Renal cortex interstitium (tissue), 15 donors: ENCODE data around the gene SYNPO2. TPM values are rescaled to one million over a fixed set of nuclear protein-coding genes. Genes with fewer than 3 reads are reported as not detected.

Experiments
- DNase-seq, 11 donors: peaks; one replicate each; pipeline ENCODE4 v3.0.0-alpha.2; 2013; ENCODE audit warnings: low read depth in 9 of 11, low spot score in 4 of 11; ENCODE audit errors: extremely low read depth in 1 of 11
- long read RNA-seq, 16 experiments: transcript quantifications; one replicate each; lab custom pipeline, GENCODE V29; 2026
- polyA plus RNA-seq, 3 donors: library from polyadenylated mRNA; unstranded; fragments of 120-200 nt; gene quantifications; one replicate each; pipeline ENCODE4 v1.2.1, GENCODE V29; 2013; ENCODE audit not compliant: insufficient read length in 3 of 3

SYNPO2 gene, protein sequence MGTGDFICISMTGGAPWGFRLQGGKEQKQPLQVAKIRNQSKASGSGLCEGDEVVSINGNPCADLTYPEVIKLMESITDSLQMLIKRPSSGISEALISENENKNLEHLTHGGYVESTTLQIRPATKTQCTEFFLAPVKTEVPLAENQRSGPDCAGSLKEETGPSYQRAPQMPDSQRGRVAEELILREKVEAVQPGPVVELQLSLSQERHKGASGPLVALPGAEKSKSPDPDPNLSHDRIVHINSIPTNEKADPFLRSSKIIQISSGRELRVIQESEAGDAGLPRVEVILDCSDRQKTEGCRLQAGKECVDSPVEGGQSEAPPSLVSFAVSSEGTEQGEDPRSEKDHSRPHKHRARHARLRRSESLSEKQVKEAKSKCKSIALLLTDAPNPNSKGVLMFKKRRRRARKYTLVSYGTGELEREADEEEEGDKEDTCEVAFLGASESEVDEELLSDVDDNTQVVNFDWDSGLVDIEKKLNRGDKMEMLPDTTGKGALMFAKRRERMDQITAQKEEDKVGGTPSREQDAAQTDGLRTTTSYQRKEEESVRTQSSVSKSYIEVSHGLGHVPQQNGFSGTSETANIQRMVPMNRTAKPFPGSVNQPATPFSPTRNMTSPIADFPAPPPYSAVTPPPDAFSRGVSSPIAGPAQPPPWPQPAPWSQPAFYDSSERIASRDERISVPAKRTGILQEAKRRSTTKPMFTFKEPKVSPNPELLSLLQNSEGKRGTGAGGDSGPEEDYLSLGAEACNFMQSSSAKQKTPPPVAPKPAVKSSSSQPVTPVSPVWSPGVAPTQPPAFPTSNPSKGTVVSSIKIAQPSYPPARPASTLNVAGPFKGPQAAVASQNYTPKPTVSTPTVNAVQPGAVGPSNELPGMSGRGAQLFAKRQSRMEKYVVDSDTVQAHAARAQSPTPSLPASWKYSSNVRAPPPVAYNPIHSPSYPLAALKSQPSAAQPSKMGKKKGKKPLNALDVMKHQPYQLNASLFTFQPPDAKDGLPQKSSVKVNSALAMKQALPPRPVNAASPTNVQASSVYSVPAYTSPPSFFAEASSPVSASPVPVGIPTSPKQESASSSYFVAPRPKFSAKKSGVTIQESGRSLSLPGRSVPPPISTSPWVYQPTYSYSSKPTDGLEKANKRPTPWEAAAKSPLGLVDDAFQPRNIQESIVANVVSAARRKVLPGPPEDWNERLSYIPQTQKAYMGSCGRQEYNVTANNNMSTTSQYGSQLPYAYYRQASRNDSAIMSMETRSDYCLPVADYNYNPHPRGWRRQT
- polyA plus RNA-seq = 10 to 100 TPM; 13.2 to 16.2 (median 15.4) TPM
- long read RNA-seq, donor 1, full-length matches to known transcripts = 1 of 1 reads
- long read RNA-seq, donor 1, partial matches to known transcripts = 0 of 1 reads
- long read RNA-seq, donor 1, other reads (novel, unspliced or antisense) = 0 of 1 reads
- long read RNA-seq, donor 2, full-length matches to known transcripts = 2 of 61 reads
- long read RNA-seq, donor 2, partial matches to known transcripts = 59 of 61 reads
- long read RNA-seq, donor 2, other reads (novel, unspliced or antisense) = 0 of 61 reads
- long read RNA-seq, donor 3, full-length matches to known transcripts = 6 of 6 reads
- long read RNA-seq, donor 3, partial matches to known transcripts = 0 of 6 reads
- long read RNA-seq, donor 3, other reads (novel, unspliced or antisense) = 0 of 6 reads
- long read RNA-seq, donor 4, full-length matches to known transcripts = 3 of 3 reads
- long read RNA-seq, donor 4, partial matches to known transcripts = 0 of 3 reads
- long read RNA-seq, donor 4, other reads (novel, unspliced or antisense) = 0 of 3 reads
- long read RNA-seq, donor 5 = 0 reads
- long read RNA-seq, donor 6, partial matches to known transcripts = 81 of 81 reads
- long read RNA-seq, donor 6, other reads (novel, unspliced or antisense) = 0 of 81 reads
- long read RNA-seq, donor 7, full-length matches to known transcripts = 4 of 4 reads
- long read RNA-seq, donor 7, partial matches to known transcripts = 0 of 4 reads
- long read RNA-seq, donor 7, other reads (novel, unspliced or antisense) = 0 of 4 reads
- long read RNA-seq, donor 8 = 0 reads
- long read RNA-seq, donor 9 = 0 reads
- long read RNA-seq, donor 10, partial matches to known transcripts = 24 of 24 reads
- long read RNA-seq, donor 10, other reads (novel, unspliced or antisense) = 0 of 24 reads
- long read RNA-seq, donor 11, full-length matches to known transcripts = 1 of 1 reads
- long read RNA-seq, donor 11, partial matches to known transcripts = 0 of 1 reads
- long read RNA-seq, donor 11, other reads (novel, unspliced or antisense) = 0 of 1 reads
- long read RNA-seq, donor 12, full-length matches to known transcripts = 1 of 1 reads
- long read RNA-seq, donor 12, partial matches to known transcripts = 0 of 1 reads
- long read RNA-seq, donor 12, other reads (novel, unspliced or antisense) = 0 of 1 reads
- long read RNA-seq, donor 13 = 0 reads
- long read RNA-seq, donor 14, full-length matches to known transcripts = 3 of 3 reads
- long read RNA-seq, donor 14, partial matches to known transcripts = 0 of 3 reads
- long read RNA-seq, donor 14, other reads (novel, unspliced or antisense) = 0 of 3 reads
- long read RNA-seq, donor 15, full-length matches to known transcripts = 1 of 1 reads
- long read RNA-seq, donor 15, partial matches to known transcripts = 0 of 1 reads
- long read RNA-seq, donor 15, other reads (novel, unspliced or antisense) = 0 of 1 reads
- long read RNA-seq, donor 16, full-length matches to known transcripts = 7 of 12 reads
- long read RNA-seq, donor 16, partial matches to known transcripts = 5 of 12 reads
- long read RNA-seq, donor 16, other reads (novel, unspliced or antisense) = 0 of 12 reads

DNA sequence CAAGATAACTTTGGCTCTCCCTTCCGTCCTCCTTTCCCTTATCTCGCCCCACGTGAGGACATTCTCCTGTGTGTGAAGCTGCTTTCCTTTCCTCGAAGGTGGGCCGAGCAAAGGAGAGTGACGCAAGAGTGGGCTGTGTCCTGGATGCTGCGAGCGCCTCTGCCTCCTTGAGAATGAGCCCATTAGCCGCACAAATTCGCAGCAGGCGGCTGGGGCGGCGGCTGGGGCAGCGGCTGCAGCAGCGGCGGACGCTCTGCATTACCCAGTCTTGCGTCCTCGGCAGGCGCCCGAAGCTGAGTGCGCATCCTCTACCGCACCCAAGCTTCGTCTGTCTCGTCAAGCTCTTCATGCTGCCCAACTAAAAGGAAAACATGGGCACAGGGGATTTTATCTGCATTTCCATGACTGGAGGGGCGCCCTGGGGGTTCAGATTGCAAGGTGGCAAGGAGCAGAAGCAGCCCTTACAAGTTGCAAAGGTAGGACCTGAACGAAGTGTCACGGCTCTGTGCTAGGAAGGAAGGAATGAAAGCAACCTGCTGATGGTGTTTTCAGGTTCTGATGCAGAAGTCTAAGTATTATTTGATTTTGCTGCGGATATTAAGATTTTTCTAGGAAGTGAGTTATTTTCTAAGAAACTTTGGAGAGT lies at the start of gene SYNPO2:
SYNPO2 (plus strand) TSS at position 189 of the 646 bp plus-strand sequence; CDS start at position 372, 183 bp downstream.
- DNase-seq = peak in 7 of 11 donors; percentile 46 to 69 (median 58)

DNA sequence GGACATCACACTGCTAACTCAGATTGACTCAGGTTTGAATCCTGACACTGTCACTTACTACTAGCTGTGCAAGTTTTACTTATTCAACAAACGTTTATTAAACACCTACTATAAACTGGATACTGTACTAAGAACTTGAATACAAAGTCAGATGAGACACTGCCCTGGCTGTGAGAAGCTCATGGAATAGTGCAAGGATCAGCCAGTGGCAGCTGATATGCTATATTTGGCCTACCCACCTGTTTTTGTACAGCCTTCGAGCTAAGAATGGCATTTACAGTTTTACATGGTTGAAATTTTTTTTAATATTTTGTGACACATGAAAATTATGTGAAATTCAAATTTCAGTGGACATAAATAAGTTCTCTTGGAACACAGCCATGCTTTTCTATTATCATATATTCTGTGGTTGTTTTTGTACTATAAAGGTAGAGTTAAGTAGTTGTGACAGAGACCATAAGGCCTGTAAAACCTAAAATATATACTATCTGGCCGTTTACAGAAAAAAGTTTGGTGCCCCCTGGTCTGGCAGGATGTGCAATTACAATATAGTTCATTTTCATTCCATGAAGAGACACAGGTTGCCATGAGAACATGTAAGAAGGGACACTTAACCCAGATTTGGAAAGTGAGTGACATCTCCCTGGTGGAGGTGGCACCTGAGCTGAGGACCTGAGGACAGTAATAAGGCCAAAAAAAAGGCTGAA lies 49.3 kb upstream of the SYNPO2 start:
- no peak for DNase-seq

DNA sequence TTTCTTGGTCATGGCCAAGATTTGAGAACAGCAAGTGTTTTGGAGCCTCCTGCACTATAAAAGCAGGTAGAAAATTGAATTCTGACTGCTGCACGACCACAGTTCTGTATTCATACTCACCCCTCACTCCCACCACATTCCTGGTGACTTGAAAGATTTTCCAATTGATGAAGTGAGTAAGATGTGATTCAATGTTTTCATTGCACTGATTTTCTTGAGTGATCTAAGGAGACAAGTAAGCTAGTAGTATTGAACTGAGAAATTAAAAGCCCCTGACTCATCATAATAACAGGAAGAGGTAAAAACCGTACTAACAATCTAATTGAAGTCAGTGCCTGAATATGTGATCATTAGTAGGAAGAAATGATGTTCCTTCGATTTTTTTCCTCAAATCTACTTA lies 46.6 kb upstream of the SYNPO2 start:
- no peak for DNase-seq

DNA sequence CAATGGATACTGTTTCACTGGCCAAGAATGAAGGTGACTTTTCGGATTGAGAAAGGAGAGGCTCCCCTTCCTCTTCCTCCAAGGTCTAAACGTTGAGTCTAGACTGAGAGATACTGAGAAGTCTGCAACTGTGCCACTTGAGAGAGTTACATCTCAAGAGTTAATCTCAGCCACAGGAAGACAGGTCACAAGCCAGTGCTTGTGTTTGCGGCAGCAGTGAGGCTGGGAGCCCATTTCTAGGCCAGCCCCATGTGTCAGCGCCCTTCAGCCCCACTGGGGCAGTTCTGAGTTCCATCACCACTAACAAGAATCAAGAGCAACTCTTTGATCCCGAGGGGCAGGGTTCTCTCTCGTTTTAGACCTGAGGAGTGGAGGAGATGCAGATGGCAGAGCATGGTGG lies 45.4 kb upstream of the SYNPO2 start:
- DNase-seq = no peak

DNA sequence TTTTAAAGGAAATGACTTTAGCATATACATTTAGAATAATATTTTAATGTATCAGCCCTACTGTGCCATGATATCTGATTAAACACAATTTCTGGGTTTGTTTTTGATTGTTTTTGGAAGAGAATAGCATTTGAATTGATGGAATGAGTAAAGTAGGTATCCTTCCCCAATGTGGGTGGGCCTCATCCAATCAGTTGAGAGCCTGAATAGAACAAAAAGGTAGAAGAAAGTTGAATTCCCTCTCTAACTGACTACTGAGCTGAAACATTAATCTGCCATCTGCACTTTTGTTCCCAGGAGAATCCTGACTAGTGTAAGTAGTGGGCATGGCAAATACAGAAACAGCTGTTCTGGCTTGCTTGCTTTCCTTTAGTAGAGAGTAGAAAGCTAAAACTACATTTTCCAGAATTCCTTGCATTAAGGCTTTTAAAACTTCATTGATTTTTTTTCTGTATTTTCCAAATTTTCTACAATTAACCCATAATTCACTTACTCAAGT lies 43.1 kb upstream of the SYNPO2 start:
- DNase-seq = no peak

DNA sequence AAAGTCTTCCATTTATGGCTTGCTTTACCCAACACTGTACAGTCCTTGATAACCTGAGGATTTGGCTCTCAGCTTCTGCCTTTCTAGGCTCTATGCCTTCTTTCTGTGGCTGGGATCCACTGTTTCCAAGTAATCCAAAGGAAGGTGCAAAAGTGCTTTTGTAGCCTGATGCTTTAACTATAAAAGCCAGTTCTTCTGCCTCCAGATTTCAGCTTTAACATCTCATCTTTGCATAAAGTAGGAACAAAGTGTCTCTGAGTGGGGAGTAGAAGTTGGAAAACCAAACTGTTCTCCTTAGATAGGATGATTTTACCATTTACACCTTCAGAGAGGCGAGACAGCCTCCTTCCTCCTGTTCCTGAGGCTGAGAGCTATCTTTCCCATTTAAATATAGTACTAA lies 41.7 kb upstream of the SYNPO2 start:
- DNase-seq = no peak

DNA sequence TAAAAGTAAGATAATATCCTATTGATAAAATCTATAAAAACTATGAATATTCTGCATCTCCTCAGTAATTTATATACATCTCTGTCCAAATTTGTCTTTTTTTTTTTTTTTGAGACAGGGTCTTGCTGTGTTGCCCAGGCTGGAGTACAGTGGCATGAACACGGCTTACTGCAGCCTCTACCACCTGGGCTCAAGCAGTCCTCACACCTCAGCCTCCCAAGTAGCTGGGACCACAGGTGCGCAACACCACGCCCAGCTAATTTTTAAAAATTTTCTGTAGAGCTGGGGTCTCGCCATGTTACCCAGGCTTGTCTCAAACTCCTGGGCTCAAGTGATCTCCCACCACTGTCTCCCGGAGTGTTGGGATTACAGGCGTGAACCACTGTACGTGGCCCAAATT lies 40.4 kb upstream of the SYNPO2 start:
- DNase-seq = no peak

DNA sequence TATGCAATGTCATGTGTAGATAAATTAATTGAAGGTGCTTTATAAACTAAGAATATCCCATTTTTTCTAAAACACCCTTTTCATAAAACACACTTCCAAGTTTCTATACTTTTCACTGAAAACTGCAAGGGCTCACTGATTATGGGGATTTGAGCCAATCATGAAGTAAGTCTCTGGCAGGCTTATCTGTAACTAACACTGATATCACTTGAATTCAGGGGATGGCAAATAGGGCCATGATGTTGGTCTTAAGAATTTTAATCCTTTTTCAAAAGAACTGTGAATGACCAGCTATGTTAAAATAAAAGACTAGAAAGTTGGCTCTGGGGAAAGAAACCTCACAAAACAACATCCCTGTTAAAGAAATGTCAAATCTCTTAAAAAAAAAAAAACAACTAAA lies 39.8 kb upstream of the SYNPO2 start:
- DNase-seq = no peak

DNA sequence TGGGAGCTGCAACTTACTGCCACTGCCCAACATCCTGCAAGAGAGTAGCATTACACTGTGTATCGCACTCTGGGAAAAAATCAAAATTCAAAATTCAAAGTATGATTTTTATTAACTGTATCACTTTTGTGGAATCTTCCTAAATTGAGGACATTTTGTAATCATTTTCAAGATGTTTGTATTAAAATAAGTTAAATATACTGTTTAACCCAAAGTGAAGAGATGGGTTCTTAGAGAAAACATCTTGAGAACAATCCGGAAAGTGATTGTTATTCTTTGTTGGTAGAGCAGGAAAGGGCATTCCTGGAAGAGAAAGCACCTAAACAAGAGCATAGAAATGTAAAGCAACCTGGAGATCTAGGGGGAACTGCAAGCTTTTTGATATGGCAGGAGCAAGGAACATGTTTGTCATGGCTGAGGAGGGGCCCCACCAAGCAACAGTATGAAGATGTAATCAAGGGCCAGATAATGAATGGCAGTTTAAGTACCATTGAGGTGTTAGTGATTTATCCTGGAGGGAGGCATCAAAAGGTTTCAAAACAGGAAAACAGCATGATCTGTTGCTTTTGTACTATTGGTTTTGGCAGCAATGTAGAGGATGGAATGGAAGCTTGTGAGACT lies 38.7 kb upstream of the SYNPO2 start:
- no peak for DNase-seq

DNA sequence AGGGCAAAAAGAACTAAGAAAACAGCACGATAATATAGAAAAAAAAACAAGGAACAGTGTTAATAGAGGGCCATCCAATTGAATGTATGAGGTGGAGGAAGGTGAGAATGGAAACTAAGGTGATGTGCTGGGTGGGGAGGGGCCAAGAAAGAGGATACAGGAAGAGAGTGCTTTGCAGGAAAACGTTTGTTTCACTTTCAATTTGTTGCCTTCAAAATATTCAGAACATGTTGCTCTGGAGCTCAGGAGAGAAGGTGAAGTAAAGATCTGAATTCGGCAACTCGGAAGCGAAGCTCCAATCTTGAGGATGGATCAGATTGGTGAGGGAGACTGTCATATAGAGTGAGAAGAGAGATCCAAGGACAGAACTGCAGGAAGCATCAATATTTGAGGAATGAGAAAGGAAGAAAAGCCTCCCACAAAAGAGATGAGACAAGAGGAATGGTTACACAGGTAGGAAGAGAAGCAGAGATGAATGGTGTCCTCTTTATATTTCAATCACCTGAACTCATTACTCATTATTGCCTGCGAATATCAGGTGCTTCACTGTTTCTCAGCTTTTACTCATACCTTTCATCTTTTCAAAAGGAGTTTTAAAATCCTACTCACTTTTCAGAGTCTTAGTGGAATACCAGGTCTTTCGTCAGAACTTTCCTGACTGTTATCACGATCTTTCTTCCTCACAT lies 38.0 kb upstream of the SYNPO2 start:
- DNase-seq = no peak

DNA sequence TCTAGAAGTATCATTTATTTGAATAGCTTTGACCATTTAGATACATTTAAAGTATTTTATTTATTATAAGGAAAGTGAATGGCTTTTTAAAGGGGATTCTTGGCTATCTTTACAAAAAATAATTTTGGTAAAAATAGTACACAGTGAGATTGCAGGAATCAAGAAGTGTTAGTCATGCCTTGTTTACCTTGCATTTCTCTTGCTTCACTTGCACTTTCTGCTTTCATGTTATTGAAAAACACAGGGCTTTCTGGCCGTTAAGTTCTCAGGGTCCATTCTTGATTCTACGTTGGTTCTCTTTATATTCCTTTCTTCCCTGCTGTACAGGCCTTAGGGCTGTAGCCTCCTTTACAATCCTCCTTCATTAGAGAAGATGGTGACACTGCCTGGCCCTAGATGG lies 30.9 kb upstream of the SYNPO2 start:
- DNase-seq = no peak

DNA sequence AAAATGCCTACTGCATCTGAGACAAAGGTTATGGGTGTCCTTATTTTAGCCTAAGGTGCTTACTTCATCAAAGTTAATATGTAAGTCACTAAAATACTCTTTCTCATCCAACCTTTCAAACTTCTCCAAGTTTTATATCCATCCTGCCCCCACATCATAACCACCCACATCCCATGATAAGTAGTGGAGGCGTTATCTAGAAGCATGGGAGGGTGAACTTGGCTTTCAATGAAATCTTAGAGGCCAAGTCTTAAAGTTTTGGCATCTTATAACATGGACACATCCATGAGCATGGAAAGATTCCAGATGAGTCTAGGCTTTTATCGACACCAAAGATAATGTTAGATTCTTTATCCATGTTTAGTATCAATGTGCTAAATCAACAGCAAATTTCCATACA lies 29.9 kb upstream of the SYNPO2 start:
- no peak for DNase-seq

DNA sequence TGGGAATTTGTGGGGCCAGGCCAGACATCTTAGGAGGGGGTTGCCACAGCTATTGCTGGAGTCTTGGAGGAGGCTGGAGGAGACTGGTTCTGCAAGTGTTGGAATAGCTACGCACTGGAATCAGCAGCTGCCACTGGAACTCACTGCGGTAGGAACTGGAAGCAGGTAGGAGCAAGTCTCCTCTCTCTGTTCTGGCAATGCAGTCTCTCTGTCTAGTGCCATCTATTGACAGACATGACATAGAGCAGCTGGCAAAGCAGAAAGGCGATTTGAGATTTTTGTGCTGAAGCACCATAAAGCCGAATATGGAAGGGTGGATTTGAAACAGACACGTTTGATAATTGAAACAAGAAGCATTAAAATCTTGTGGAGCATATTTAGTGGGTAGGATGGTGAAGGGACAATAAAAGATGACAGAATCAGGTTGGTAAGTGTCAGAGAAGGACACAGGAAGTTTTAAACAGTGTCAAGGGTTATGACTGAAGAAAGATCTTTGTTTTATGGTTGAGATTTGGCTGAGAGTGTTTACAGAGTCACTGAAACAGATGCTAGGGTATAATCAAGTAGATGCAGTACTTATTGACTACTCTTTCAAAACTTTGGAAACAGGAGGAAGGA lies 23.5 kb upstream of the SYNPO2 start:
- DNase-seq = peak in 1 of 11 donors; percentile 18

DNA sequence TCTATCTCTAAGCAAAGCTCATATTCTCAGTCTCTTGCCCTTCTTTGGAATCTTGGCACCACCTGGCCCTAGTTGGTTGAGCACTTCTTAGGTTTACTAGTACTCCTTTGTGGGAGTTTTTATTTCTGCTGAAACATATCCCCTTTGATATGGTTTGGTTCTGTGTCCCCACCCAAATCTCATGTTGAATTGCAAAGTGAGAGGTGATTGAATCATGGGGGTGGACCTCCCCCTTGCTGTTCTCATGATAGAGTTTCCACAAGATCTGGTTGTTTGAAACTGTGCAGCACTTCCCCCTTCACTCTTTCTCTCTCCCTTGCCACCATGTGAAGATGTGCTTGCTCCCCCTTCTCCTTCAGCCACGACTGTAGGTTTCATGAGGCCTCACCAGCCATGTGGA lies 22.2 kb upstream of the SYNPO2 start:
- no peak for DNase-seq
